ENCODE data around the gene ALK.

ALK gene

GRCh38 chr2:29590211-29590610 lies 331.2 kb downstream of the ALK start:
- H3K4me3 ChIP-seq (ENCODE audit: low read length), result no peak overlapping the region
- 98% methylated on average over 6 of the region's 7 CpGs for whole genome bisulfite sequencing

GRCh38 chr2:29589440-29590103 lies 331.8 kb downstream of the ALK start:
- 73% methylated on average over 3 of the region's 5 CpGs for WGBS
- no peaks in the 10 kb centered on the region for H3K4me1 ChIP-seq (ENCODE audit: insufficient read depth, low read length)
- no peaks in the 10 kb centered on the region for H3K9me3 ChIP-seq (ENCODE audit: insufficient read depth, low read depth, low read length)
- no peaks in the 10 kb centered on the region for H3K27me3 ChIP-seq (ENCODE audit: insufficient read depth, low read length)
- H3K9ac ChIP-seq (ENCODE audit: low read depth, low read length), result no peak overlapping the region
- no peak overlapping the region for H3K4me3 ChIP-seq (ENCODE audit: low read length)
- no peaks in the 10 kb centered on the region for H3K36me3 ChIP-seq (ENCODE audit: insufficient read depth, low read length)
- H3K27ac ChIP-seq (ENCODE audit: low read depth, low read length), result no peak overlapping the region

More at GRCh38 chr2:29590211-29590610, 331.2 kb downstream of the ALK start:
- Histone ChIP-seq H3K27me3 (ENCODE audit: insufficient read depth, low read length) (no peaks in the 10 kb centered on the region), H3K27ac (ENCODE audit: low read depth, low read length) (no peak overlapping the region), H3K4me1 (ENCODE audit: insufficient read depth, low read length) (no peaks in the 10 kb centered on the region), H3K9me3 (ENCODE audit: insufficient read depth, low read depth, low read length) (no peaks in the 10 kb centered on the region), H3K9ac (ENCODE audit: low read depth, low read length) (no peak overlapping the region), H3K36me3 (ENCODE audit: insufficient read depth, low read length) (no peaks in the 10 kb centered on the region)

- Histone ChIP-seq H3K4me1 (ENCODE audit: insufficient read depth, low read length) (no peaks in the 10 kb centered on the region), H3K9me3 (ENCODE audit: insufficient read depth, low read depth, low read length) (no peaks in the 10 kb centered on the region), H3K36me3 (ENCODE audit: insufficient read depth, low read length) (no peaks in the 10 kb centered on the region), H3K9ac (ENCODE audit: low read depth, low read length) (no peak overlapping the region), H3K27ac (ENCODE audit: low read depth, low read length) (no peak overlapping the region), H3K4me3 (ENCODE audit: low read length) (no peak overlapping the region), H3K27me3 (ENCODE audit: insufficient read depth, low read length) (no peaks in the 10 kb centered on the region)
- WGBS, result 100% methylated on average over 3 of the region's 5 CpGs
These were observed 333.8 kb downstream of the ALK start for GRCh38 chr2:29587402-29588190.

GRCh38 chr2:29586919-29587318 lies 334.5 kb downstream of the ALK start:
- Histone ChIP-seq H3K27ac (ENCODE audit: low read depth, low read length) (no peak overlapping the region), H3K4me3 (ENCODE audit: low read length) (no peak overlapping the region), H3K36me3 (ENCODE audit: insufficient read depth, low read length) (no peaks in the 10 kb centered on the region), H3K4me1 (ENCODE audit: insufficient read depth, low read length) (no peaks in the 10 kb centered on the region), H3K9ac (ENCODE audit: low read depth, low read length) (no peak overlapping the region), H3K9me3 (ENCODE audit: insufficient read depth, low read depth, low read length) (no peaks in the 10 kb centered on the region), H3K27me3 (ENCODE audit: insufficient read depth, low read length) (no peaks in the 10 kb centered on the region)
- WGBS, result no CpG with 5 or more reads among the region's 1 CpG

GRCh38 chr2:29583548-29584156 lies 337.7 kb downstream of the ALK start:
- no peak overlapping the region for H3K27ac ChIP-seq (ENCODE audit: low read depth, low read length)
- no peak overlapping the region for H3K4me3 ChIP-seq (ENCODE audit: low read length)
- H3K36me3 ChIP-seq (ENCODE audit: insufficient read depth, low read length), result no peaks in the 10 kb centered on the region
- H3K4me1 ChIP-seq (ENCODE audit: insufficient read depth, low read length), result no peaks in the 10 kb centered on the region
- H3K27me3 ChIP-seq (ENCODE audit: insufficient read depth, low read length), result no peaks in the 10 kb centered on the region
- H3K9me3 ChIP-seq (ENCODE audit: insufficient read depth, low read depth, low read length), result no peaks in the 10 kb centered on the region
- H3K9ac ChIP-seq (ENCODE audit: low read depth, low read length), result no peak overlapping the region
- WGBS, result 88% methylated on average over 1 of the region's 1 CpG

- Histone ChIP-seq H3K27ac (ENCODE audit: low read depth, low read length) (no peak overlapping the region), H3K4me3 (ENCODE audit: low read length) (no peak overlapping the region), H3K9me3 (ENCODE audit: insufficient read depth, low read depth, low read length) (no peaks in the 10 kb centered on the region), H3K27me3 (ENCODE audit: insufficient read depth, low read length) (no peaks in the 10 kb centered on the region), H3K36me3 (ENCODE audit: insufficient read depth, low read length) (no peaks in the 10 kb centered on the region), H3K9ac (ENCODE audit: low read depth, low read length) (no peak overlapping the region), H3K4me1 (ENCODE audit: insufficient read depth, low read length) (peaks cover 5% of the 10 kb centered on the region; the same call in 1 of the 2 replicates)
- WGBS, result 89% methylated on average over 1 of the region's 1 CpG
These were observed 338.3 kb downstream of the ALK start for GRCh38 chr2:29583104-29583503.

- no peaks in the 10 kb centered on the region for H3K36me3 ChIP-seq (ENCODE audit: insufficient read depth, low read length)
- no peaks in the 10 kb centered on the region for H3K9me3 ChIP-seq (ENCODE audit: insufficient read depth, low read depth, low read length)
- no peak overlapping the region for H3K4me3 ChIP-seq (ENCODE audit: low read length)
- no peak overlapping the region for H3K27ac ChIP-seq (ENCODE audit: low read depth, low read length)
- no peaks in the 10 kb centered on the region for H3K27me3 ChIP-seq (ENCODE audit: insufficient read depth, low read length)
- peaks cover 5% of the 10 kb centered on the region; the same call in 1 of the 2 replicates for H3K4me1 ChIP-seq (ENCODE audit: insufficient read depth, low read length)
- no peak overlapping the region for H3K9ac ChIP-seq (ENCODE audit: low read depth, low read length)
- 90% methylated on average over 2 of the region's 2 CpGs for WGBS
These were observed 339.3 kb downstream of the ALK start for GRCh38 chr2:29582062-29582461.

GRCh38 chr2:29580223-29580622 lies 341.2 kb downstream of the ALK start:
- Histone ChIP-seq H3K36me3 (ENCODE audit: insufficient read depth, low read length) (no peaks in the 10 kb centered on the region), H3K27ac (ENCODE audit: low read depth, low read length) (no peak overlapping the region), H3K27me3 (ENCODE audit: insufficient read depth, low read length) (no peaks in the 10 kb centered on the region), H3K9me3 (ENCODE audit: insufficient read depth, low read depth, low read length) (no peaks in the 10 kb centered on the region), H3K4me1 (ENCODE audit: insufficient read depth, low read length) (peaks cover 5% of the 10 kb centered on the region; the same call in 1 of the 2 replicates), H3K9ac (ENCODE audit: low read depth, low read length) (no peak overlapping the region), H3K4me3 (ENCODE audit: low read length) (no peak overlapping the region)
- 95% methylated on average over 11 of the region's 11 CpGs for WGBS

GRCh38 chr2:29579495-29580169 lies 341.8 kb downstream of the ALK start:
- H3K27ac ChIP-seq (ENCODE audit: low read depth, low read length), result no peak overlapping the region
- H3K9ac ChIP-seq (ENCODE audit: low read depth, low read length), result no peak overlapping the region
- H3K9me3 ChIP-seq (ENCODE audit: insufficient read depth, low read depth, low read length), result no peaks in the 10 kb centered on the region
- H3K4me3 ChIP-seq (ENCODE audit: low read length), result no peak overlapping the region
- no peaks in the 10 kb centered on the region for H3K36me3 ChIP-seq (ENCODE audit: insufficient read depth, low read length)
- 95% methylated on average over 8 of the region's 8 CpGs for WGBS
- peaks cover 5% of the 10 kb centered on the region; the same call in 1 of the 2 replicates for H3K4me1 ChIP-seq (ENCODE audit: insufficient read depth, low read length)
- H3K27me3 ChIP-seq (ENCODE audit: insufficient read depth, low read length), result no peaks in the 10 kb centered on the region

GRCh38 chr2:29578084-29578598 lies 343.2 kb downstream of the ALK start:
- no peak overlapping the region for H3K27ac ChIP-seq (ENCODE audit: low read depth, low read length)
- no peak overlapping the region for H3K9ac ChIP-seq (ENCODE audit: low read depth, low read length)
- 79% methylated on average over 3 of the region's 3 CpGs for WGBS
- H3K4me3 ChIP-seq (ENCODE audit: low read length), result no peak overlapping the region
- no peaks in the 10 kb centered on the region for H3K9me3 ChIP-seq (ENCODE audit: insufficient read depth, low read depth, low read length)
- H3K27me3 ChIP-seq (ENCODE audit: insufficient read depth, low read length), result no peaks in the 10 kb centered on the region
- peaks cover 5% of the 10 kb centered on the region; the same call in 1 of the 2 replicates for H3K4me1 ChIP-seq (ENCODE audit: insufficient read depth, low read length)
- H3K36me3 ChIP-seq (ENCODE audit: insufficient read depth, low read length), result no peaks in the 10 kb centered on the region

Data from HUES64 (cell line).